IMR-90 (cell line): ENCODE results near the gene ZDHHC12. TPM values are rescaled to one million over a fixed set of nuclear protein-coding genes. Genes with fewer than 3 reads are reported as not detected.

Experiments used
- ATAC-seq: fragments of 200-7000 bp; cut with Tn5 transposase; 2 replicates; pipeline ENCODE4 v1.9.1; 2020; ENCODE audit warnings: low read depth, mild to moderate bottlenecking, moderate library complexity
- BruUV-seq: library from RNA; stranded (reverse); fragments of 400-500 nt; replicated peaks from 2 replicates; lab custom pipeline; 2021; lab: Mats Ljungman, UMichigan
- CTCF ChIA-PET: fragments of 300-600 bp; formaldehyde crosslinking; extraction: SDS; loops from one replicate; lab custom pipeline; 2021; ENCODE audit warnings: antibody characterized with exemption; lab: Yijun Ruan, JAX
- POLR2A ChIA-PET: fragments of 300-600 bp; sonication (Branson Sonifier 250); formaldehyde crosslinking; loops from one replicate; lab custom pipeline; 2022; ENCODE audit warnings: antibody characterized with exemption; ENCODE audit not compliant: unreplicated experiment; lab: Charles Lee
- DNase-seq: peaks from one replicate; pipeline ENCODE4 v3.0.0; 2013
- H2AFZ ChIP-seq: replicated peaks from 2 replicates; pipeline ENCODE3; 2013; ENCODE audit warnings: low read length, mild to moderate bottlenecking; ENCODE audit not compliant: poor library complexity
- H2AK5ac ChIP-seq: 2 replicates; pipeline ENCODE4 v1.6.1; 2013; ENCODE audit warnings: low read depth, low read length, inconsistent platforms
- H2AK9ac ChIP-seq: replicated peaks from 2 replicates; pipeline ENCODE3; 2013; ENCODE audit warnings: mild to moderate bottlenecking, low read depth, low read length, moderate library complexity; ENCODE audit not compliant: poor library complexity
- H2BK120ac ChIP-seq: 2 replicates; pipeline ENCODE4 v1.6.1; 2013; ENCODE audit warnings: low read depth, low read length, inconsistent platforms
- H2BK15ac ChIP-seq: 3 replicates; pipeline ENCODE4 v1.6.1; 2013; ENCODE audit warnings: low read depth, low read length, inconsistent platforms
- H2BK20ac ChIP-seq: 2 replicates; pipeline ENCODE4 v1.6.1; 2013; ENCODE audit warnings: low read depth, mild to moderate bottlenecking, inconsistent platforms, low read length, moderate library complexity
- H2BK5ac ChIP-seq: 2 replicates; pipeline ENCODE4 v1.6.1; 2013; ENCODE audit warnings: mild to moderate bottlenecking, low read depth, low read length, inconsistent platforms; ENCODE audit not compliant: poor library complexity, severe bottlenecking
- H3K14ac ChIP-seq: replicated peaks from 2 replicates; pipeline ENCODE4 v1.6.1; 2013; ENCODE audit warnings: low read depth, low read length, inconsistent platforms
- H3K18ac ChIP-seq: 2 replicates; pipeline ENCODE4 v1.6.1; 2013; ENCODE audit warnings: low read depth, low read length, control low read depth
- H3K23ac ChIP-seq: 2 replicates; pipeline ENCODE4 v1.6.1; 2013; ENCODE audit warnings: low read depth, low read length, inconsistent platforms
- H3K27ac ChIP-seq: 2 replicates; pipeline ENCODE4 v1.5.1; 2013; ENCODE audit warnings: mild to moderate bottlenecking, control low read depth, low read length; ENCODE audit not compliant: insufficient read depth
- H3K27me3 ChIP-seq: 2 replicates; pipeline ENCODE4 v1.6.1; 2013; ENCODE audit warnings: low read length; ENCODE audit not compliant: control insufficient read depth, insufficient read depth
- H3K36me3 ChIP-seq: 2 replicates; pipeline ENCODE4 v1.6.1; 2013; ENCODE audit warnings: low read length, mixed read lengths; ENCODE audit not compliant: control insufficient read depth, insufficient read depth
- H3K4ac ChIP-seq: 2 replicates; pipeline ENCODE4 v1.6.1; 2013; ENCODE audit warnings: low read depth, low read length, inconsistent platforms
- H3K4me1 ChIP-seq: 2 replicates; pipeline ENCODE4 v1.6.1; 2013; ENCODE audit warnings: low read length, mixed read lengths; ENCODE audit not compliant: control insufficient read depth, insufficient read depth
- H3K4me2 ChIP-seq: 2 replicates; pipeline ENCODE4 v1.6.1; 2013; ENCODE audit warnings: low read depth, mild to moderate bottlenecking, control low read depth, low read length, moderate library complexity
- H3K4me3 ChIP-seq: 2 replicates; pipeline ENCODE4 v1.5.1; 2013; ENCODE audit warnings: low read depth, mild to moderate bottlenecking, control low read depth, low read length, moderate library complexity; ENCODE audit not compliant: insufficient read depth
- H3K56ac ChIP-seq: 2 replicates; pipeline ENCODE4 v1.6.1; 2013; ENCODE audit warnings: low read length, inconsistent platforms; ENCODE audit not compliant: insufficient read depth; ENCODE audit errors: extremely low read depth
- H3K79me1 ChIP-seq, 2 experiments: 2 replicates each; pipeline ENCODE4 v1.6.1; 2013; ENCODE audit warnings: low read length in 2 of 2, inconsistent platforms in 1 of 2, low read depth in 1 of 2
- H3K9ac ChIP-seq: 2 replicates; pipeline ENCODE4 v1.6.1; 2013; ENCODE audit warnings: low read depth, low read length, control low read depth
- H3K9me1 ChIP-seq: 2 replicates; pipeline ENCODE4 v1.6.1; 2013; ENCODE audit warnings: low read length, inconsistent platforms; ENCODE audit not compliant: insufficient read depth
- H3K9me3 ChIP-seq: 2 replicates; pipeline ENCODE4 v1.6.1; 2013; ENCODE audit warnings: low read length; ENCODE audit not compliant: control insufficient read depth, insufficient read depth
- H4K20me1 ChIP-seq: 2 replicates; pipeline ENCODE4 v1.6.1; 2013; ENCODE audit warnings: low read length, inconsistent platforms; ENCODE audit not compliant: insufficient read depth
- H4K5ac ChIP-seq: 2 replicates; pipeline ENCODE4 v1.6.1; 2013; ENCODE audit warnings: mild to moderate bottlenecking, low read depth, low read length, control low read depth
- H4K8ac ChIP-seq, 2 experiments: 2 replicates each; pipeline ENCODE4 v1.6.1; 2013; ENCODE audit warnings: low read depth in 2 of 2, low read length in 2 of 2, control low read depth in 1 of 2, inconsistent platforms in 1 of 2
- H4K91ac ChIP-seq: 2 replicates; pipeline ENCODE4 v1.6.1; 2013; ENCODE audit warnings: low read depth, low read length, inconsistent platforms; ENCODE audit not compliant: insufficient read depth
- BHLHE40 ChIP-seq: fragments of 150-350 bp; IDR thresholded peaks from 2 replicates; pipeline ENCODE4 v1.6.1; 2016; ENCODE audit warnings: mild to moderate bottlenecking, low read depth, low read length
- ELK1 ChIP-seq: fragments of 150-350 bp; IDR thresholded peaks from 2 replicates; pipeline ENCODE4 v1.6.1; 2016; ENCODE audit warnings: low read depth, mild to moderate bottlenecking, low read length, moderate library complexity, borderline replicate concordance
- FOS ChIP-seq: fragments of 150-350 bp; IDR thresholded peaks from 2 replicates; pipeline ENCODE4 v1.6.1; 2016; ENCODE audit warnings: low read depth, low read length
- MAFK ChIP-seq: IDR thresholded peaks from 2 replicates; pipeline ENCODE4 v1.6.1; 2012; ENCODE audit warnings: low read depth, low read length, improper control_type of control experiment
- MAZ ChIP-seq: IDR thresholded peaks from 2 replicates; pipeline ENCODE4 v1.6.1; 2012; ENCODE audit warnings: low read depth, mild to moderate bottlenecking, low read length, improper control_type of control experiment, moderate library complexity, borderline replicate concordance
- RAD21 ChIP-seq: IDR thresholded peaks from 2 replicates; pipeline ENCODE4 v1.6.1; 2012; ENCODE audit warnings: low read length, improper control_type of control experiment
- RCOR1 ChIP-seq: IDR thresholded peaks from 2 replicates; pipeline ENCODE4 v1.6.1; 2012; ENCODE audit warnings: mild to moderate bottlenecking, low read length, improper control_type of control experiment; ENCODE audit not compliant: insufficient replicate concordance
- SMC3 ChIP-seq: fragments of 150-350 bp; IDR thresholded peaks from 2 replicates; pipeline ENCODE4 v1.6.1; 2016; ENCODE audit warnings: low read depth, mild to moderate bottlenecking, antibody characterized with exemption, low read length, moderate library complexity
- WGBS, 2 experiments: methylation state at CpG; one replicate each; pipeline versions ENCODE4 v1.1.5 to v1.1.7; 2013; ENCODE audit warnings: missing lambda C conversion rate in 2 of 2; ENCODE audit not compliant: insufficient read length in 1 of 2; ENCODE audit errors: extremely low coverage in 2 of 2; 5-methylcytosine and 5-hydroxymethylcytosine counted together
- dilution Hi-C: fragments of 300-500 bp; cut with HindIII; formaldehyde crosslinking; loops from one replicate; pipeline ENCODE4 v1.14.3; 2018; ENCODE audit warnings: low sequenced_read_pairs; ENCODE audit not compliant: unreplicated experiment
- in situ Hi-C: fragments of 300-500 bp; cut with MboI; formaldehyde crosslinking; loops from 3 replicates; pipeline ENCODE4 v1.14.3; 2019; ENCODE audit warnings: low sequenced_read_pairs, inconsistent platforms, mixed read lengths
- intact Hi-C: fragments of 100-400 bp; cut with micrococcal nuclease; formaldehyde crosslinking; loops from 2 replicates; pipeline ENCODE4 v1.10.0; 2022
- polyA plus RNA-seq, 3 experiments: library from polyadenylated mRNA; depleted of rRNA; stranded (reverse); fragments of >200 nt; gene quantifications; 2 replicates each; pipeline ENCODE4 v1.2.3, GENCODE V29; 2012; ENCODE audit warnings: low replicate concordance in 1 of 3
- total RNA-seq: library from RNA; depleted of rRNA; stranded (reverse); fragments of >200 nt; gene quantifications from 2 replicates; pipeline ENCODE4 v1.2.3, GENCODE V29; 2012

ZDHHC12 gene
- total and polyA plus RNA-seq, 2 of the 4 experiments (the other 2 are of a cell fraction), result 16.7 to 60.7 TPM

DNA sequence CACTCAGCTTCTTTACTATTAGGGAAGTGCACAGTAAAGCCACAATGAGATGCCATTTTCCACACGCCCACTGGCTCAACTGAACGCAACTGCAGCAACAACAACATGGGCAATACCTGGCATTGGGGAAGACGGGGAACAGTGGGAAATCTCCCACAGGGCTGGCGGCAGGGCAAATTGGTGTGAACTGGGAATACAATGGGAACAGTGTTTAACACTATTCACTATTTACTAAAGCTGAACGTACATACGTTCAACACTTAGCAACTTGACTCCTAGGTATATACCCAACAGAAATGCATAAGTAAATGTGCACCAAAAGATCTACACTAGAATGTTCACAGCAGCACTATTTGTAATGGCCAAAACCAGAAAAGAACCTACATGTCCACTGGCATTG lies 33.7 kb upstream of the ZDHHC12 start:
- CTCF ChIA-PET, result no interaction called here
- in situ Hi-C loops, result no loop called here

More for the DNA sequence above, 33.7 kb upstream of the ZDHHC12 start:
- H4K20me1 ChIP-seq, result no peaks in the 10 kb centered on the region
- H2AFZ ChIP-seq, result no peak overlapping the region
- peaks cover 15 to 19% of the 10 kb centered on the region in 2 experiments; a peak in 3 of 4 replicates for H3K79me1 ChIP-seq
- no peak overlapping the region for H2BK20ac ChIP-seq
- H3K36me3 ChIP-seq, result peaks cover 20% of the 10 kb centered on the region
- ATAC-seq (no peak), DNase-seq (no peak)
- H3K27ac ChIP-seq, result no peak overlapping the region
- peaks cover 4% of the 10 kb centered on the region; the same call in 1 of the 2 replicates for H3K9me1 ChIP-seq
- POLR2A ChIA-PET, result no interaction called here
- intact Hi-C loops (no loop called here), dilution Hi-C loops (no loop called here)
- no peak overlapping the region for H3K9ac ChIP-seq
- no peak overlapping the region for H3K56ac ChIP-seq
- no peak for TF ChIP-seq FOS
- no peak for TF ChIP-seq RCOR1
- no peak for TF ChIP-seq MAFK
- no peak for TF ChIP-seq ELK1
- TF ChIP-seq RAD21, result no peak
- TF ChIP-seq MAZ, result no peak
- no peak for TF ChIP-seq SMC3
- TF ChIP-seq BHLHE40, result no peak
- H3K4me2 ChIP-seq, result no peak overlapping the region
- no peak overlapping the region for H4K8ac ChIP-seq
- no peak overlapping the region for H3K4me3 ChIP-seq
- BruUV-seq, result no TSS peak
- no CpG with 5 or more reads among the region's 6 CpGs for WGBS, 2 experiments
- no peaks in the 10 kb centered on the region for H3K27me3 ChIP-seq
- no peak overlapping the region for H3K14ac ChIP-seq
- no peak overlapping the region for H2BK5ac ChIP-seq
- no peaks in the 10 kb centered on the region for H3K4me1 ChIP-seq
- no peak overlapping the region for H2BK120ac ChIP-seq
- no peak overlapping the region for H2AK5ac ChIP-seq
- H2BK15ac ChIP-seq, result no peak overlapping the region
- no peak overlapping the region for H3K18ac ChIP-seq
- H4K91ac ChIP-seq, result no peak overlapping the region
- no peak overlapping the region for H3K23ac ChIP-seq
- no peak overlapping the region for H3K4ac ChIP-seq
- H2AK9ac ChIP-seq, result no peak overlapping the region
- H3K9me3 ChIP-seq, result no peaks in the 10 kb centered on the region
- no peak overlapping the region for H4K5ac ChIP-seq
